ENCODE results near the gene DNAJA1. TPM values are rescaled to one million over a fixed set of nuclear protein-coding genes. Genes with fewer than 3 reads are reported as not detected.

DNAJA1 gene
- 77.8 and 93.8 TPM in 2 replicates for total RNA-seq

GRCh38 chr9:33024966-33025571 lies at the start of gene DNAJA1:
DNAJA1 (plus strand) TSS chr9:33025273; CDS start chr9:33026485, 1,212 bp downstream.

DNA sequence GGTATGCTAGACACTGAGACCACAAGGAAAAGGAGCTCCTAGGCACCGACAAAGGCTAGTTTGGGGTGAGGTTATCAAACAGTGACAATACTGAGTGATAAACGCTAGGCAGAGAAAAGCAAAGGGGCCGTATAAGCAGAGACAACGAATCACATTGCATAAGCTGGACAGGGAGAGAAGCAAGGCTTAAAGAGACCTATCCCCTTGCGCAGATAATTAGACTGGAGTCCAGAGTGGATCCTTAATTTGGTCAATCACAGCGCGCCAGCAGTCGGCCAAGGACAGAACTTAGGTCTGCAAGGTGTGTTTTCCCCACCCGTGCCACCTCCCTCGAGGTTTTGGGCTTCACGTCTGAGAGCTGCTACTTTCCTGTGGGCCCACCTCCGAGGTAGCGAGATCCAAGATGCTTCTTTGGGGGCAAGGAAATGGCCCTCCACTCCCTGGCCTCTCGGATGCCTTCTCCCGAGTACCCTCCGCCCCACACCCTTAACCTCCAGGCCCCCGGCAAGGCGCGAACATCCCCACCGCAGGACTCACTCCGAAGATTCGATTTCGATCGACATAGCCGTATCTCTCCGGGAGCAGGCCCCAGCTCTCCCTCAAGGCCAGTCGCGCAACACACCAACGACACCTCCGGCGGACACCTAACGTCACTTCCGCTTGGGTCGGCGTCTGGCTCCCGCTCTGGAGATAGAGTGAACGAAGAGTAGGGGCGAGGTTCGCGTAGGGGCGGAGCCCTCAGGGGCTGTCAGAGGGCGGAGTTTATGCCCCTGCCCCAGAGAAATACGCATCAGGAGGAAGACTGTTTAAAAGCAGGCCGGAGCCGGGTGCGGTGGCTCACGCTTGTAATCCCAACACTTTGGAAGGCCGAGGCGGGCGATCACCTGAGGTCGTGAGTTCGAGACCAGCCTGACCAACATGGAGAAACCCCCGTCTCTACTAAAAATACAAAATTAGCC lies 51.3 kb downstream of the DNAJA1 start, which contains the start of gene SMU1:
Gene SMU1, minus strand, starts transcription at position 629 of the 959 bp plus-strand sequence. Its CDS starts 66 bp downstream, at position 563.

Other genes with a start within 250 kb of the DNAJA1 start
- not detected in 2 replicates for gene TMEM215, start 241.7 kb upstream of the DNAJA1 start, total RNA-seq
- gene APTX, start 23.6 kb upstream of the DNAJA1 start, total RNA-seq = 41.0 and 43.5 TPM in 2 replicates
- gene SMU1, start 51.4 kb downstream of the DNAJA1 start, total RNA-seq = 36.6 and 40.3 TPM in 2 replicates
- gene B4GALT1, start 142.1 kb downstream of the DNAJA1 start, total RNA-seq = 32.7 and 54.3 TPM in 2 replicates
- 0.74 and 2.6 TPM in 2 replicates for gene SPINK4, start 214.9 kb downstream of the DNAJA1 start, total RNA-seq
- 10.6 and 16.5 TPM in 2 replicates for gene BAG1, start 239.4 kb downstream of the DNAJA1 start, total RNA-seq
- gene CHMP5, start 239.8 kb downstream of the DNAJA1 start, total RNA-seq = 115 and 128 TPM in 2 replicates

Measured in smooth muscle cell of bladder (primary cell).